HG03025 (cell line): Measurements from ENCODE around the gene SLC30A7.
A peak's percentile ranks its signal among the peaks of the same experiment; 100 is the strongest.
"Not testable (repeated sequence)": the region's sequence is repeated elsewhere in the genome, so short reads cannot be mapped to it uniquely, and the experiment has no call there.

ENCODE experiments used
- ATAC-seq: cut with Tn5 transposase; IDR thresholded peaks from one replicate; pipeline ENCODE4 v1.9.1; 2021; ENCODE audit warnings: mild to moderate bottlenecking, moderate library complexity; ENCODE audit not compliant: unreplicated experiment, low FRiP score

Gene SLC30A7

GRCh38 chr1:100895540-100896480 lies at the start of gene SLC30A7:
Gene SLC30A7, plus strand, starts transcription at chr1:100896090. Its CDS starts 173 bp downstream, at chr1:100896263.
- peak; percentile 71 for ATAC-seq

GRCh38 chr1:100847361-100848082 lies 48.4 kb upstream of the SLC30A7 start:
- ATAC-seq, result no peak

- ATAC-seq, result no peak
These were observed 44.2 kb upstream of the SLC30A7 start for GRCh38 chr1:100851726-100852125.

- ATAC-seq, result no peak
These were observed 42.9 kb upstream of the SLC30A7 start for GRCh38 chr1:100852976-100853375.

GRCh38 chr1:100855116-100855515 lies 40.8 kb upstream of the SLC30A7 start:
- not testable (repeated sequence) for ATAC-seq

GRCh38 chr1:100860397-100860991 lies 35.4 kb upstream of the SLC30A7 start:
- ATAC-seq, result no peak

GRCh38 chr1:100861379-100861778 lies 34.5 kb upstream of the SLC30A7 start:
- no peak for ATAC-seq

- no peak for ATAC-seq
These were observed 33.3 kb upstream of the SLC30A7 start for GRCh38 chr1:100862591-100862990.

GRCh38 chr1:100866041-100866900 lies 29.6 kb upstream of the SLC30A7 start:
- ATAC-seq, result peak; percentile 41

GRCh38 chr1:100866901-100867206 lies 29.0 kb upstream of the SLC30A7 start:
- ATAC-seq, result no peak

GRCh38 chr1:100868364-100868995 lies 27.4 kb upstream of the SLC30A7 start:
- no peak for ATAC-seq

GRCh38 chr1:100869996-100870395 lies 25.9 kb upstream of the SLC30A7 start:
- ATAC-seq, result peak; percentile 83

GRCh38 chr1:100874433-100874832 lies 21.5 kb upstream of the SLC30A7 start:
- no peak for ATAC-seq

GRCh38 chr1:100875228-100875627 lies 20.7 kb upstream of the SLC30A7 start:
- ATAC-seq, result no peak

- ATAC-seq, result no peak
These were observed 19.6 kb upstream of the SLC30A7 start for GRCh38 chr1:100876291-100876690.

GRCh38 chr1:100879422-100879821 lies 16.5 kb upstream of the SLC30A7 start:
- ATAC-seq, result no peak

GRCh38 chr1:100881687-100882086 lies 14.2 kb upstream of the SLC30A7 start:
- ATAC-seq, result no peak

- ATAC-seq, result no peak
These were observed 13.2 kb upstream of the SLC30A7 start for GRCh38 chr1:100882698-100883097.

GRCh38 chr1:100883963-100884362 lies 11.9 kb upstream of the SLC30A7 start:
- no peak for ATAC-seq

GRCh38 chr1:100889007-100889406 lies 6.9 kb upstream of the SLC30A7 start:
- not testable (repeated sequence) for ATAC-seq
